ENCODE data around the gene DNAJC18. TPM values are rescaled to one million over a fixed set of nuclear protein-coding genes. Genes with fewer than 3 reads are reported as not detected.

The DNAJC18 gene
- polyA plus RNA-seq, 3 donors, result 1.0 to 5.6 (median 4.0) TPM

- 47 to 72% (median 71%) methylated on average over 10 of the region's 10 CpGs for WGBS, 3 donors
- no peak within 1 kb of the TSS for H3K27ac ChIP-seq (ENCODE audit: low read depth, low read length)
Observed at GRCh38 chr5:139383275-139383992, 55.9 kb downstream of the DNAJC18 start, which contains the start of gene SLC23A1. TSS of gene SLC23A1 (minus strand) at chr5:139383297. CDS start at chr5:139383253, 44 bp downstream.

DNA sequence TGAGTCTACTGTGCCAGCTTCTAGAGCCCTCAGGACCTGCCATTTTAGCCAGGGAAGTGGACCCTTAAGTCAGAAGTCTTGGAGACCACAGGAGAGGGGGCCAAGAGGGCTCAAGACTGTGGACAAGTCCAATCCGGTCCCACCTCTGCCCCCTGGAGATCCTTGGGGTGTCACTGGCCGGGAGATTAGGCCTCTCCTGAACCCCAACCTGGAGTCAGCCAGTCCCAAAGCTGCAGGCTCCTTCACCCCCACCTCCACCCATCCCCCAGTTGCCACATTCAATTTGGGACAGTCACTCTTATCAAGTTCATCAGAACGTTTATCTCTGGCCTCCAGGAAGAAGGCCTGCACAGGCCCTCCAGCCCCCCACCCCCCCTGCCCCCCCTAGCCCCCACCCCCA lies 56.5 kb downstream of the DNAJC18 start:
- no peak overlapping the region for H3K27ac ChIP-seq (ENCODE audit: low read depth, low read length)
- WGBS, 3 donors, result 57 to 67% (median 64%) methylated on average over 3 of the region's 3 CpGs

DNA sequence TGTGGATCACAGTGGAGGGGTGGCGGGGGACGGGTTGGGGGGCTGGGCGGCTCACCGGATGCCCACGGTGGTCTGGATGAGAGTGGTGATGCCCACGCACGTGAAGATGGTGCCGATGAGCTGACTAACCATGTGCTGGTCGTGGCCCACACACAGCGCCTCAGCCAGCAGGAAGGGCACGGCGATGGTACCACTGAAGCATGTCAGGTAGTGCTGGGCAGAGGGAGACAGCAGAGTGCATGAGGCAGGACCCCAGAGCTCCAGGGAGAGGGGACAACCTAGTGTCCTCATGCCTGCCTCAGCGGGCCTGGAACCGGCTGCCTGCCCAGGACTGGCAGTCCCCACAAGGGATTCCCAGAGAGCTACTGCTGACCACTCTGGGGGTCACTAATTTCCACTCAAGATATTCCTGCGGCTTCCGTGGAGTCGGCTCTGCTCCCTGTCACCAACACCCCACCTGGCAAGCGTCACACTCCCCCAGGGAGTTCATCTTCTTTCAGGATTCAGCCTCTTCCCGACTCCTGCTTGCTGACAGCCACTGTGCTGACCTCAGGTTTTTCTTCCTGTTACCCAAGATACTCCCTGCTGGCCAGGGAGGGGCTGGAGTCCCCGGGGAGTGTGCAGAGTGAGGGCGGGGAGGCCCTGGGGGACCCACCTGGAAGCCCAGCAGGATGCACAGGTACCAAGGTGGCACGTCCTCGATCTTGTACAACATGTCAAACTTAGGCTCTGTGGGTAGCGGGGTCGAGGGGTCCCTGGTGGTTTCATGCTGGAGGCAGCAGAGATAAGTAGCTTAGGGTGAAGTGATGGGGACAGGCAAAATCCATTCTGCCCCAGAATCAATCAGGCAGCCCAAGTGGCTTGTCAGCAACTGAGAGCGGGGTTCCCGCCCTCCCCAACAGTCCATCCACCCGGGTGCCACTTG lies 57.2 kb downstream of the DNAJC18 start:
- H3K27ac ChIP-seq (ENCODE audit: low read depth, low read length), result no peak overlapping the region
- WGBS, 3 donors, result 85 to 89% (median 88%) methylated on average over 28 of the region's 28 CpGs

GRCh38 chr5:139379626-139380449 lies 59.5 kb downstream of the DNAJC18 start:
- 83 to 87% (median 87%) methylated on average over 15 of the region's 15 CpGs for WGBS, 3 donors
- H3K27ac ChIP-seq (ENCODE audit: low read depth, low read length), result no peak overlapping the region

GRCh38 chr5:139378941-139379361 lies 60.4 kb downstream of the DNAJC18 start:
- WGBS, 3 donors, result 76 to 81% (median 78%) methylated on average over 13 of the region's 13 CpGs
- no peak overlapping the region for H3K27ac ChIP-seq (ENCODE audit: low read depth, low read length)

GRCh38 chr5:139378101-139378825 lies 61.1 kb downstream of the DNAJC18 start:
- 70 to 78% (median 76%) methylated on average over 47 of the region's 47 CpGs for WGBS, 3 donors
- no peak overlapping the region for H3K27ac ChIP-seq (ENCODE audit: low read depth, low read length)

DNA sequence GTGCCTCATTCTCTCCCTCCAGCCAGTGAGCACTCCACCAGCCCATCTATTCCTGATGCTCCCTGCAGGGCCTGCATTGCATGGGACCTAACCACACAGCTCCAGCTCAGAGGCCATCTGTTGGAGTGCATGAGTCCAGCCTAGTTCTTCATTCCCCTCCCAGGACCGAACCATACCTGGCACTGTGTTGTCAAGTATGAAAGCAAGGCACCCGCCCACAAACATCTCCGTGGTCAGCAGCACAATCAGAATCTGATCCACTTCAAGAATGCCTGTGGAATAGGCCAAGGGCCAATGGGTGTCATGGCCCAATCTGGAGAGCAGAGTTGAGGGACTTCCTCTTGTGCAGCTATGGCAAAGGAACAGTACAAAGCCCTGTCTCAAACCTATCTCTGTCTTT lies 62.1 kb downstream of the DNAJC18 start:
- no peak overlapping the region for H3K27ac ChIP-seq (ENCODE audit: low read depth, low read length)
- 95 to 96% (median 96%) methylated on average over 3 of the region's 3 CpGs for WGBS, 3 donors

- 87 to 96% (median 91%) methylated on average over 7 of the region's 7 CpGs for WGBS, 3 donors
- H3K27ac ChIP-seq (ENCODE audit: low read depth, low read length), result no peak overlapping the region
Observed at GRCh38 chr5:139376364-139376763, 63.0 kb downstream of the DNAJC18 start.

GRCh38 chr5:139374909-139375308 lies 64.4 kb downstream of the DNAJC18 start:
- WGBS, 3 donors, result 89 to 99% (median 95%) methylated on average over 2 of the region's 2 CpGs
- H3K27ac ChIP-seq (ENCODE audit: low read depth, low read length), result no peak overlapping the region

- H3K27ac ChIP-seq (ENCODE audit: low read depth, low read length), result no peak overlapping the region
- 77 to 85% (median 81%) methylated on average over 7 of the region's 7 CpGs for WGBS, 3 donors
Observed at GRCh38 chr5:139371482-139372435, 67.6 kb downstream of the DNAJC18 start.

GRCh38 chr5:139369181-139369580 lies 70.1 kb downstream of the DNAJC18 start:
- 90 to 91% (median 91%) methylated on average over 1 of the region's 1 CpG for WGBS, 3 donors

GRCh38 chr5:139368613-139369012 lies 70.7 kb downstream of the DNAJC18 start:
- no peak overlapping the region for H3K27ac ChIP-seq (ENCODE audit: low read depth, low read length)
- WGBS, 3 donors, result 75 to 84% (median 75%) methylated on average over 2 of the region's 2 CpGs

More at GRCh38 chr5:139369181-139369580, 70.1 kb downstream of the DNAJC18 start:
- H3K27ac ChIP-seq (ENCODE audit: low read depth, low read length), result no peak overlapping the region

- 69 to 74% (median 69%) methylated on average over 2 of the region's 2 CpGs for WGBS, 3 donors
- H3K27ac ChIP-seq (ENCODE audit: low read depth, low read length), result no peak overlapping the region
Observed at GRCh38 chr5:139364466-139364865, 74.9 kb downstream of the DNAJC18 start.

GRCh38 chr5:139363937-139364336 lies 75.4 kb downstream of the DNAJC18 start:
- WGBS, 3 donors, result 57 to 77% (median 70%) methylated on average over 2 of the region's 2 CpGs
- no peak overlapping the region for H3K27ac ChIP-seq (ENCODE audit: low read depth, low read length)

- H3K27ac ChIP-seq (ENCODE audit: low read depth, low read length), result no peak overlapping the region
- WGBS, 3 donors, result 81 to 88% (median 85%) methylated on average over 6 of the region's 6 CpGs
Observed at GRCh38 chr5:139361835-139362429, 77.4 kb downstream of the DNAJC18 start.

DNA sequence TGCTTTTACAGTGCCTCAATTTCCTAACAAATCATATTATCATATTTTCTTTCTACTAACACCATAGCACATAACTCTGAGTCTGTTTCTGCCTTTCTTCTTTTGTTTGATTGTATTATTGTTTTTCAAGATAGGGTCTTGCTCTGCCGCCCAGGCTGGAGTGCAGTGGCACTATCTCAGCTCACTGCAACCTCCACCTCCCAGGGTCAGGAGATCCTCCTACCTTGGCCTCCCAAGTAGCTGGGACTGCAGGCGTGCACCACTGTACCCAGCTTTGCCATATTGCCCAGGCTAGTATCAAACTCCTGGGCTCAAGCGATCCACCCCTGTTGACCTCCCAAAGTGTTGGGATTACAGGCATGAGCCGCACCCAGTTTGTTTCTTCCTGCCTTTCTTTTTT lies 78.9 kb downstream of the DNAJC18 start:
- H3K27ac ChIP-seq (ENCODE audit: low read depth, low read length), result no peak overlapping the region
- 97 to 100% (median 98%) methylated on average over 4 of the region's 4 CpGs for WGBS, 3 donors

Data from adipose tissue (tissue), 3 donors.